Vagina (tissue), 2 donors: ENCODE data around the gene GAL3ST2.
"Not testable (repeated sequence)": the region's sequence is repeated elsewhere in the genome, so short reads cannot be mapped to it uniquely, and the experiment has no call there.

Experiments used
- CTCF ChIP-seq, 3 experiments: fragments of 450-650 bp in 2 of 3; fragments of 200-600 bp in 1 of 3; sonication (generic) in 1 of 3; IDR thresholded peaks; one replicate each; pipeline ENCODE4 v1.5.1; 2017 to 2019; ENCODE audit warnings: antibody characterized with exemption in 3 of 3, mild to moderate bottlenecking in 2 of 3, moderate library complexity in 2 of 3
- POLR2AphosphoS5 ChIP-seq, 2 donors: sonication (generic); formaldehyde crosslinking; IDR thresholded peaks; one replicate each; pipeline ENCODE4 v1.9.0; 2017; ENCODE audit warnings: antibody characterized with exemption in 2 of 2, mild to moderate bottlenecking in 2 of 2, low read depth in 1 of 2; ENCODE audit not compliant: insufficient read depth in 1 of 2

- TF ChIP-seq CTCF (IDR thresholded peaks at IDR 0.05); POLR2AphosphoS5 (IDR thresholded peaks at IDR 0.05; ENCODE audit: insufficient read depth in 1 of 2, low read depth in 1 of 2): not testable (repeated sequence)
Measured at GRCh38 chr2:241817821-241818215, 41.2 kb downstream of the GAL3ST2 start.
